Natural killer cell (primary cell): ENCODE results near the gene KNL1. TPM values are rescaled to one million over a fixed set of nuclear protein-coding genes. Genes with fewer than 3 reads are reported as not detected.
"Not testable (repeated sequence)": the region's sequence is repeated elsewhere in the genome, so short reads cannot be mapped to it uniquely, and the experiment has no call there.

Source experiments
- ATAC-seq, 3 donors: fragments of 150-1000 bp in 2 of 3; fragments of 200-7000 bp in 1 of 3; cut with Tn5 transposase; 1 replicate in 1 of 3; 2 replicates in 2 of 3; pipeline ENCODE4 v1.10.0; 2021; ENCODE audit warnings: mild to moderate bottlenecking in 2 of 3, moderate library complexity in 2 of 3
- DNase-seq, 2 donors: peaks; one replicate each; pipeline versions ENCODE4 v3.0.0 to v3.0.0-alpha.2; 2013 to 2021; ENCODE audit warnings: mixed read lengths in 1 of 2
- H3K27ac ChIP-seq: one replicate; pipeline ENCODE4 v1.5.1; 2013; ENCODE audit warnings: mild to moderate bottlenecking, low read length
- H3K27me3 ChIP-seq: one replicate; pipeline ENCODE4 v1.6.1; 2013; ENCODE audit warnings: low read length; ENCODE audit not compliant: control insufficient read depth, insufficient read depth
- H3K36me3 ChIP-seq: one replicate; pipeline ENCODE4 v1.6.1; 2013; ENCODE audit warnings: low read length; ENCODE audit not compliant: control insufficient read depth, insufficient read depth
- H3K4me1 ChIP-seq: one replicate; pipeline ENCODE4 v1.6.1; 2013; ENCODE audit warnings: low read length; ENCODE audit not compliant: control insufficient read depth, insufficient read depth
- H3K4me3 ChIP-seq: one replicate; pipeline ENCODE4 v1.5.1; 2013; ENCODE audit warnings: low read length
- H3K9me3 ChIP-seq: one replicate; pipeline ENCODE4 v1.6.1; 2013; ENCODE audit warnings: low read length; ENCODE audit not compliant: control insufficient read depth, insufficient read depth
- H3K27ac Mint-ChIP-seq, 2 donors: one replicate each; pipeline ENCODE4 v1.8.0; 2022; ENCODE audit warnings: mild to moderate bottlenecking in 2 of 2, mixed read lengths in 2 of 2, moderate library complexity in 1 of 2
- H3K27me3 Mint-ChIP-seq, 2 donors: one replicate each; pipeline ENCODE4 v1.8.0; 2022; ENCODE audit warnings: low read depth in 2 of 2, mixed read lengths in 2 of 2
- H3K36me3 Mint-ChIP-seq: one replicate; pipeline ENCODE4 v1.8.0; 2022; ENCODE audit warnings: mixed read lengths
- H3K4me1 Mint-ChIP-seq, 2 donors: one replicate each; pipeline ENCODE4 v1.8.0; 2022; ENCODE audit warnings: mixed read lengths in 2 of 2
- H3K4me3 Mint-ChIP-seq: one replicate; pipeline ENCODE4 v1.8.0; 2022; ENCODE audit warnings: mild to moderate bottlenecking, moderate library complexity, mixed read lengths
- H3K9me3 Mint-ChIP-seq, 2 donors: one replicate each; pipeline ENCODE4 v1.8.0; 2022; ENCODE audit warnings: mixed read lengths in 2 of 2
- CTCF ChIP-seq: fragments of 200-600 bp; IDR thresholded peaks from one replicate; pipeline ENCODE4 v1.8.0; 2022; ENCODE audit warnings: antibody characterized with exemption
- WGBS: methylation state at CpG from one replicate; pipeline ENCODE4 v1.1.7; 2013; ENCODE audit warnings: missing lambda C conversion rate; ENCODE audit not compliant: insufficient coverage; 5-methylcytosine and 5-hydroxymethylcytosine counted together
- intact Hi-C: fragments of 100-400 bp; cut with micrococcal nuclease; formaldehyde crosslinking; loops from one replicate; pipeline ENCODE4 v1.14.2; 2022
- total RNA-seq, 4 donors: library from RNA; stranded (reverse); fragments of 120-200 nt in 1 of 4; gene quantifications; one replicate each; pipeline versions ENCODE4 v1.2.3 to v1.2.4, GENCODE V29; 2013 to 2022

Gene KNL1
- total RNA-seq, 3 donors from 2014 or later (not counting 1 experiment from before 2014, with no cell fraction given) = 2.4 to 4.1 (median 3.6) TPM

GRCh38 chr15:40680151-40680550 lies 86.1 kb downstream of the KNL1 start:
- DNase-seq = no peak

GRCh38 chr15:40680959-40681358 lies 86.9 kb downstream of the KNL1 start:
- ATAC-seq, H3K36me3 ChIP-seq, H3K27me3 Mint-ChIP-seq, H3K27ac Mint-ChIP-seq, intact Hi-C loops, H3K4me3 Mint-ChIP-seq, H3K27me3 ChIP-seq, H3K4me3 ChIP-seq, H3K4me1 Mint-ChIP-seq, H3K4me1 ChIP-seq, H3K9me3 ChIP-seq, DNase-seq, H3K27ac ChIP-seq, H3K9me3 Mint-ChIP-seq, H3K36me3 Mint-ChIP-seq: not testable (repeated sequence)
- no CpG with 5 or more reads among the region's 1 CpG for WGBS

More at GRCh38 chr15:40680151-40680550, 86.1 kb downstream of the KNL1 start:
- 100% methylated on average over 1 of the region's 1 CpG for WGBS
- TF ChIP-seq CTCF = no peak
- no peaks in the 10 kb centered on the region for H3K27me3 ChIP-seq
- H3K36me3 ChIP-seq = no peaks in the 10 kb centered on the region
- Mint-ChIP-seq H3K27me3 (no peaks in the 10 kb centered on the region), H3K4me1 (peaks cover 6% of the 10 kb centered on the region in 2 donors), H3K36me3 (no peaks in the 10 kb centered on the region), H3K4me3 (no peak overlapping the region), H3K27ac (no peak overlapping the region), H3K9me3 (no peaks in the 10 kb centered on the region)
- H3K9me3 ChIP-seq = no peaks in the 10 kb centered on the region
- intact Hi-C loops = no loop called here
- no peaks in the 10 kb centered on the region for H3K4me1 ChIP-seq
- H3K4me3 ChIP-seq = no peak overlapping the region
- H3K27ac ChIP-seq = no peak overlapping the region
- ATAC-seq = no peak

GRCh38 chr15:40684381-40684780 lies 90.3 kb downstream of the KNL1 start:
- TF ChIP-seq CTCF = no peak
- H3K27me3 Mint-ChIP-seq = no peaks in the 10 kb centered on the region
- Histone ChIP-seq H3K36me3 (no peaks in the 10 kb centered on the region), H3K4me3 (no peak overlapping the region), H3K4me1 (no peaks in the 10 kb centered on the region), H3K9me3 (no peaks in the 10 kb centered on the region), H3K27me3 (no peaks in the 10 kb centered on the region), H3K27ac (no peak overlapping the region)
- intact Hi-C loops = no loop called here
- H3K36me3 Mint-ChIP-seq = no peaks in the 10 kb centered on the region
- H3K4me1 Mint-ChIP-seq = no peaks in the 10 kb centered on the region
- DNase-seq = no peak
- no peak overlapping the region for H3K4me3 Mint-ChIP-seq
- H3K9me3 Mint-ChIP-seq = no peaks in the 10 kb centered on the region
- H3K27ac Mint-ChIP-seq = no peak overlapping the region
- no peak for ATAC-seq

GRCh38 chr15:40685376-40685775 lies 91.3 kb downstream of the KNL1 start:
- peaks cover 0 to 6% of the 10 kb centered on the region in 2 donors for H3K4me1 Mint-ChIP-seq
- H3K36me3 Mint-ChIP-seq = no peaks in the 10 kb centered on the region
- Histone ChIP-seq H3K36me3 (no peaks in the 10 kb centered on the region), H3K4me1 (no peaks in the 10 kb centered on the region), H3K4me3 (no peak overlapping the region), H3K27me3 (no peaks in the 10 kb centered on the region), H3K27ac (no peak overlapping the region), H3K9me3 (no peaks in the 10 kb centered on the region)
- no peaks in the 10 kb centered on the region for H3K9me3 Mint-ChIP-seq
- intact Hi-C loops = no loop called here
- no peak for ATAC-seq
- H3K27me3 Mint-ChIP-seq = no peaks in the 10 kb centered on the region
- H3K4me3 Mint-ChIP-seq = no peak overlapping the region
- H3K27ac Mint-ChIP-seq = peak overlapping the region in 1 of 2 donors; percentile 38
- TF ChIP-seq CTCF = no peak
- no peak for DNase-seq
- WGBS = 91% methylated on average over 2 of the region's 2 CpGs
